Esophagus (tissue), 2 donors: ENCODE results near the gene PSMB1. TPM values are rescaled to one million over a fixed set of nuclear protein-coding genes. Genes with fewer than 3 reads are reported as not detected.

ENCODE experiments used
- H3K27ac ChIP-seq, 2 donors: one replicate each; pipeline ENCODE4 v1.5.1; 2013; ENCODE audit warnings: low read depth in 2 of 2, mild to moderate bottlenecking in 2 of 2, inconsistent platforms in 1 of 2, low read length in 1 of 2, moderate library complexity in 1 of 2
- H3K27me3 ChIP-seq, 2 donors: one replicate each; pipeline ENCODE4 v1.6.1; 2013; ENCODE audit warnings: low read length in 2 of 2, control low read depth in 1 of 2, mild to moderate bottlenecking in 1 of 2; ENCODE audit not compliant: insufficient read depth in 2 of 2, control insufficient read depth in 1 of 2
- H3K36me3 ChIP-seq, 2 donors: one replicate each; pipeline ENCODE4 v1.6.1; 2013; ENCODE audit warnings: low read length in 1 of 2; ENCODE audit not compliant: control insufficient read depth in 2 of 2, insufficient read depth in 2 of 2
- H3K4me1 ChIP-seq, 2 donors: one replicate each; pipeline ENCODE4 v1.6.1; 2013; ENCODE audit warnings: low read length in 1 of 2; ENCODE audit not compliant: control insufficient read depth in 2 of 2, insufficient read depth in 2 of 2
- H3K4me3 ChIP-seq, 2 donors: one replicate each; pipeline ENCODE4 v1.5.1; 2013; ENCODE audit warnings: low read length in 2 of 2, mild to moderate bottlenecking in 2 of 2, low read depth in 1 of 2, moderate library complexity in 1 of 2
- H3K9me3 ChIP-seq, 2 donors: one replicate each; pipeline ENCODE4 v1.6.1; 2013; ENCODE audit warnings: mild to moderate bottlenecking in 2 of 2, low read depth in 1 of 2, low read length in 1 of 2, moderate library complexity in 1 of 2; ENCODE audit not compliant: control insufficient read depth in 2 of 2, insufficient read depth in 1 of 2
- WGBS, 2 donors: extraction: QIAGEN DNeasy Blood & Tissue Kit; methylation state at CpG; one replicate each; pipeline ENCODE4 v1.1.7; 2013; 5-methylcytosine and 5-hydroxymethylcytosine counted together
- polyA plus RNA-seq, 2 donors: library from polyadenylated mRNA; stranded (reverse); fragments of 200-250 nt; gene quantifications; one replicate each; pipeline ENCODE4 v1.2.3, GENCODE V29; 2013
- donor health status: healthy with polysubstance abuse.
- donor health status: Bipolar disorder and iron deficiency.

Gene PSMB1
- polyA plus RNA-seq, 2 donors: 138 to 228 TPM

DNA sequence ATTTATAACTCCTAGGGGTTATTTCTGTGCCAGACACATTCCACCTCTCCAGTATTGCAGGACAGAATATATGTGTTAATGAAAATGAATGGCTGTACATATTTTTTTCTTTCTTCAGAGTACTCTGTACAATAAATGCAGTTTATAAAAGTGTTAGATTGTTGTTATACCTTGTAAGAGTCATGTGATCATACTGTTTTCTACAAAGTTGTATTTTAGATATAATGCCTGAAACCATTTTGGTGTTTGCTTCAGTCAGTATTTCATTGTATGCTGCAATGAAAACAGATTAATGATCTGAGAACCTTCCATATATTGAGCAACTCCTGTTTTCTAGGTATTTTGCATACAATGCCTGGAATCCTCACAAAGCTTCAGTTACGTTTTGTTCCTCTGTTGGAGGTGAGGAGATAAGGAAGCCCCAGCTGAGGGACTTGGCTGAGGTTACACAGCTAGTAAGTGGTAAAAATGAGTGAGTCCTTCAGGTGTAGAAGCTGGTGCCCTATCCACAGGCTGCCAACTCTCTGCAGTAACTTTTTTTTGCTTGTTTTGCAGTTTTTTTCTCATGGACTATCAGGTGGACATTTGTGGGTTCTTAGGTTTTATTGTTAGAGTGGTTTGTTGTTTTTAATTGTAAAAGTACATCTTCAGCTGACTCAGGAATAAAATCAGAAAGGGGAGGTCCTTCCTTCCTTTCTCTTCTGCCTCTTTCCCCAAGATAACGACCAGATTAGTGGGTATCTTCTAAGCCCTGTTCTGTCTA lies 19.8 kb upstream of the PSMB1 start:
- WGBS, 2 donors: 59 to 73% methylated on average over 2 of the region's 2 CpGs
- Histone ChIP-seq H3K4me3 (no peak overlapping the region), H3K36me3 (peaks cover 12 to 15% of the 10 kb centered on the region in 2 donors), H3K27me3 (no peaks in the 10 kb centered on the region), H3K9me3 (no peaks in the 10 kb centered on the region), H3K4me1 (no peaks in the 10 kb centered on the region), H3K27ac (no peak overlapping the region)

DNA sequence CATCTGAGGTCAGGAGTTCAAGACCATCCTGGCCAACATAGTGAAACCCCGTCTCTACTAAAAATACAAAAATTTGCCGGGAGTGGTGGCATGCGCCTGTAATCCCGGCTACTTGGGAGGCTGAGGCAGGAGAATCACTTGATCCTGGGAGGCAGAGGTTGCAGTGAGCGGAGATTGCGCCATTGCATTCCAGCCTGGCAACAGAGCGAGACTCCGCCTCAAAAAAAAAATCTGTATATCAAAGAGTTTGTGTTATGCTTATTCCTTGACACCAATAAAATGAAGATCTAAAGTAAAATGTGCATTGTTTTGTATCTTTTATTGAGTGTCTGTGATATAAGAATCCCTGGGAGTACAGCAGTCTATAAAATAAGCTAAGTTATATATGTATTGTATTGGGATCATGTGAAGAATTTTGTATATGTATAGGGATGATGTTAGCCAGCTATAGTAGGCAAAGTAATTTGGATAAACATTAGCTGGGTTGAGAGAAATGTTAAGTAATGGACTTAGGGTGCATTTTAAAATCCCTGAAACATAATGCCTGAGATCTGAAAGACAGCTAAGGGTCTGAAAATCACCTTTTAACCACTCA lies 11.9 kb upstream of the PSMB1 start:
- 96 to 97% methylated on average over 7 to 8 of the region's 8 CpGs for WGBS, 2 donors

GRCh38 chr6:170561555-170561954 lies 8.4 kb upstream of the PSMB1 start:
- Histone ChIP-seq H3K4me1 (no peaks in the 10 kb centered on the region), H3K9me3 (no peaks in the 10 kb centered on the region), H3K27me3 (no peaks in the 10 kb centered on the region), H3K27ac (no peak overlapping the region), H3K36me3 (peaks cover 4 to 6% of the 10 kb centered on the region in 2 donors), H3K4me3 (no peak overlapping the region)
- WGBS, 2 donors: 77 to 78% methylated on average over 4 of the region's 4 CpGs

More for the DNA sequence above, 11.9 kb upstream of the PSMB1 start:
- Histone ChIP-seq H3K27ac (no peak overlapping the region), H3K27me3 (no peaks in the 10 kb centered on the region), H3K4me3 (no peak overlapping the region), H3K9me3 (no peaks in the 10 kb centered on the region), H3K36me3 (peaks cover 5 to 12% of the 10 kb centered on the region in 2 donors), H3K4me1 (no peaks in the 10 kb centered on the region)

- Histone ChIP-seq H3K27ac (no peak overlapping the region), H3K36me3 (no peaks in the 10 kb centered on the region), H3K4me3 (peak overlapping the region in 1 of 2 donors; percentile 98), H3K9me3 (no peaks in the 10 kb centered on the region), H3K4me1 (peaks cover 0 to 2% of the 10 kb centered on the region in 2 donors), H3K27me3 (no peaks in the 10 kb centered on the region)
- WGBS, 2 donors: 43 to 45% methylated on average over 3 of the region's 3 CpGs
Observed at GRCh38 chr6:170555305-170555704, 2.2 kb upstream of the PSMB1 start.

DNA sequence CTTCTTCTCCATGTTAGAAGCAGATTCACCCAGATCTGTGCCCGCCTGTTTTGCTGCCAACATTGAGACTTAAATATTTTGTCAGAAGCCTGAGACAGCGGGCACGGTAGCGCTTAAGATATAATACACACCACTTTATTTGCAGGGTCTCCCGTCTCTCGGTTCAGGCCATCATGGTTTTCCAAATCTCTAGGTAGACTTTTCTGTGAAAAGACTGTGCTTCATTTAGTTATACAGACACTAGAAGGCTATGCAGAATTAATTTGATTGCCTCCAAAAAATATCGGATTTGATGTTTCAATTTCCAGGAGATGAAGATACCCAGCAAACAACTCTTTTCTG lies 1.7 kb upstream of the PSMB1 start:
- Histone ChIP-seq H3K4me3 (peak overlapping the region; percentile 94 to 98), H3K9me3 (no peaks in the 10 kb centered on the region), H3K27me3 (no peaks in the 10 kb centered on the region), H3K27ac (peak overlapping the region; percentile 80 to 86), H3K36me3 (no peaks in the 10 kb centered on the region), H3K4me1 (peaks cover 0 to 2% of the 10 kb centered on the region in 2 donors)
- 2% methylated on average over 7 of the region's 7 CpGs for WGBS, 2 donors

DNA sequence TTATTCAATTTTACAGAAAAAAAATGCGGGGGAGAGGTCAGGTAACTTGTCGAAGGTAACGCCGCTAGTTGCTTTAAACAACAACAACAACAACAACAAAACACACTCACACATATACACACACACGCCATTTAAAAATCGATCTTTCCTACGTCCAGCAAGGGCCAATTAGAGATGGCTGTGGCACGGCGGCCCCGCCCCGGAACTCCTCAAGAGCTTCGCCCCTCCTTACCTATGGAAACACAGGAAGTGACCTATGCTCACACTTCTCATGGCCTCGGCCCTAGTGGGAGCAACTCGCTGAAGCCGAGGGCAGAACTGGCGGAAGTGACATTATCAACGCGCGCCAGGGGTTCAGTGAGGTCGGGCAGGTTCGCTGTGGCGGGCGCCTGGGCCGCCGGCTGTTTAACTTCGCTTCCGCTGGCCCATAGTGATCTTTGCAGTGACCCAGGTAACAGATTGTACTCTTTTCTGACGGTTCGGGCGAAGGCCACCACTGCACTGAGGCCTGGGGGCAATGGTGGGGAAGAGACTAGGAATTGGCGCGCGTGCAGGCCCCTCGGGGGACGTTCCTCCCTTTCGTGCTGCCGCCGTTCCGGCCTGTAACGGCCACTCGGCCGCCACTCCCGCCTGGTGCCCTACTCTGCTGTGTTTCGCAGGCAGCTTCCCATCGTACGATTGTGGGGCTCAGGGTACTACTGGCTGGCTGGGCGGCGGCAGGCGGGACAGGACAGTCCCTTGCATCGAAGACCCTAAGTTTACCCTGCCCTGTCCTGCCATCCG lies 1.1 kb upstream of the PSMB1 start, which contains the start of gene TBP:
Gene TBP, plus strand, starts transcription at position 357 of the 783 bp plus-strand sequence. CDS start 2,661 bp downstream, outside the sequence.
- WGBS, 2 donors: 0% methylated on average over 51 of the region's 51 CpGs
- H3K4me1 ChIP-seq: peaks cover 0 to 2% of the 10 kb centered on the region in 2 donors
- no peaks in the 10 kb centered on the region for H3K36me3 ChIP-seq
- H3K4me3 ChIP-seq: peak within 1 kb of the TSS; percentile 94 to 98
- H3K9me3 ChIP-seq: no peaks in the 10 kb centered on the region
- no peaks in the 10 kb centered on the region for H3K27me3 ChIP-seq
- peak within 1 kb of the TSS; percentile 91 to 99 for H3K27ac ChIP-seq

- H3K9me3 ChIP-seq: no peaks in the 10 kb centered on the region
- H3K4me1 ChIP-seq: peaks cover 0 to 2% of the 10 kb centered on the region in 2 donors
- 0 to 1% methylated on average over 13 of the region's 13 CpGs for whole genome bisulfite sequencing, 2 donors
Observed at GRCh38 chr6:170553534-170554012, 466 bp upstream of the PSMB1 start.

GRCh38 chr6:170545405-170545804 lies 7.7 kb downstream of the PSMB1 start:
- 19 to 32% methylated on average over 2 of the region's 2 CpGs for WGBS, 2 donors
- peaks cover 8 to 9% of the 10 kb centered on the region in 2 donors for H3K36me3 ChIP-seq

More at GRCh38 chr6:170553534-170554012, 466 bp upstream of the PSMB1 start:
- Histone ChIP-seq H3K27ac (peak overlapping the region; percentile 91 to 99), H3K27me3 (no peaks in the 10 kb centered on the region), H3K36me3 (no peaks in the 10 kb centered on the region), H3K4me3 (peak overlapping the region; percentile 79 to 98)

GRCh38 chr6:170542031-170542719 lies 10.9 kb downstream of the PSMB1 start:
- Histone ChIP-seq H3K27ac (no peak overlapping the region), H3K4me1 (no peaks in the 10 kb centered on the region), H3K27me3 (no peaks in the 10 kb centered on the region), H3K9me3 (no peaks in the 10 kb centered on the region), H3K4me3 (no peak overlapping the region), H3K36me3 (peaks cover 8 to 16% of the 10 kb centered on the region in 2 donors)
- WGBS, 2 donors: 82 to 90% methylated on average over 10 of the region's 10 CpGs

More at GRCh38 chr6:170545405-170545804, 7.7 kb downstream of the PSMB1 start:
- H3K9me3 ChIP-seq: no peaks in the 10 kb centered on the region
- no peaks in the 10 kb centered on the region for H3K27me3 ChIP-seq
- no peak overlapping the region for H3K4me3 ChIP-seq
- no peaks in the 10 kb centered on the region for H3K4me1 ChIP-seq
- H3K27ac ChIP-seq: no peak overlapping the region
